Stomach (tissue), 9 donors: ENCODE results near the gene SERINC5. TPM values are rescaled to one million over a fixed set of nuclear protein-coding genes. Genes with fewer than 3 reads are reported as not detected.
"Not testable (repeated sequence)": the region's sequence is repeated elsewhere in the genome, so short reads cannot be mapped to it uniquely, and the experiment has no call there.

ENCODE experiments used
- DNase-seq, 2 donors: peaks; one replicate each; pipeline versions ENCODE4 v3.0.0 to v3.0.0-alpha.2; 2013 to 2019
- H3K27ac ChIP-seq, 5 donors: fragments of 200-600 bp in 4 of 5; sonication (generic) in 4 of 5; one replicate each; pipeline ENCODE4 v1.5.1; 2013 to 2019; ENCODE audit warnings: mild to moderate bottlenecking in 1 of 5, moderate library complexity in 1 of 5
- H3K27me3 ChIP-seq, 3 donors: fragments of 200-600 bp; sonication (generic); one replicate each; pipeline ENCODE4 v1.5.1; 2017 to 2019; ENCODE audit warnings: mixed run types in 1 of 3
- H3K36me3 ChIP-seq, 4 donors: fragments of 200-600 bp; sonication (generic); 1 replicate in 3 of 4; 2 replicates in 1 of 4; pipeline ENCODE4 v1.5.1; 2016 to 2019
- H3K4me1 ChIP-seq, 4 donors: fragments of 200-600 bp; sonication (generic); one replicate each; pipeline ENCODE4 v1.5.1; 2016 to 2019
- H3K4me3 ChIP-seq, 4 donors: fragments of 200-600 bp; sonication (generic) in 3 of 4; one replicate each; pipeline ENCODE4 v1.5.1; 2016 to 2019; ENCODE audit warnings: mild to moderate bottlenecking in 1 of 4
- H3K9me3 ChIP-seq, 4 donors: fragments of 200-600 bp; sonication (generic); one replicate each; pipeline ENCODE4 v1.5.1; 2016 to 2019
- CTCF ChIP-seq, 7 experiments: fragments of 450-650 bp in 4 of 7; fragments of 200-600 bp in 3 of 7; sonication (generic) in 3 of 7; IDR thresholded peaks; one replicate each; pipeline ENCODE4 v1.5.1; 2016 to 2019; ENCODE audit warnings: antibody characterized with exemption in 7 of 7, control low read depth in 2 of 7, mild to moderate bottlenecking in 1 of 7
- EP300 ChIP-seq: sonication (generic); formaldehyde crosslinking; IDR thresholded peaks from one replicate; pipeline ENCODE4 v1.6.1; 2017; ENCODE audit warnings: antibody characterized with exemption
- POLR2A ChIP-seq, 4 donors: fragments of 450-650 bp; IDR thresholded peaks; one replicate each; pipeline ENCODE4 v1.6.1; 2016; ENCODE audit warnings: antibody characterized with exemption in 4 of 4, control low read depth in 2 of 4, mild to moderate bottlenecking in 1 of 4, moderate library complexity in 1 of 4
- POLR2AphosphoS5 ChIP-seq, 3 donors: sonication (generic); formaldehyde crosslinking; IDR thresholded peaks; one replicate each; pipeline ENCODE4 v1.6.1; 2016; ENCODE audit warnings: antibody characterized with exemption in 3 of 3
- WGBS, 5 donors: extraction: QIAGEN DNeasy Blood & Tissue Kit in 3 of 5; methylation state at CpG; one replicate each; pipeline versions ENCODE4 v1.1.5 to v1.1.7; 2013 to 2018; 5-methylcytosine and 5-hydroxymethylcytosine counted together
- intact Hi-C: fragments of 100-400 bp; cut with DNase I; formaldehyde crosslinking; loops from one replicate; pipeline ENCODE4 v1.15.1; 2023; ENCODE audit warnings: low total_unique reads
- polyA plus RNA-seq, 3 donors: library from polyadenylated mRNA; stranded (reverse); fragments of 200-250 nt; gene quantifications; one replicate each; pipeline ENCODE4 v1.2.3, GENCODE V29; 2013
- total RNA-seq, 5 donors: library from RNA; depleted of rRNA; stranded (reverse); fragments of >200 nt; gene quantifications; one replicate each; pipeline versions ENCODE4 v1.1.0 to v1.2.3, GENCODE V29; 2014 to 2016
- donor health status: healthy with polysubstance abuse.
- donor health status: Bipolar disorder and iron deficiency.
- donor health status: healthy.

SERINC5 gene
- total and polyA plus RNA-seq, 8 donors = 2.4 to 71.4 (median 18.7) TPM

GRCh38 chr5:80114860-80115259 is 141.0 kb downstream of the SERINC5 start:
- Histone ChIP-seq H3K4me3 (no peak overlapping the region), H3K27me3 (no peaks in the 10 kb centered on the region), H3K9me3 (no peaks in the 10 kb centered on the region), H3K27ac (no peak overlapping the region), H3K4me1 (peaks cover 0 to 17% (median 2%) of the 10 kb centered on the region in 4 donors), H3K36me3 (no peaks in the 10 kb centered on the region)
- WGBS, 5 donors = 54 to 67% (median 56%) methylated on average over 3 of the region's 3 CpGs
- intact Hi-C loops = no loop called here
- TF ChIP-seq POLR2AphosphoS5 (IDR thresholded peaks at IDR 0.05) (no peak), POLR2A (IDR thresholded peaks at IDR 0.05) (no peak), CTCF (IDR thresholded peaks at IDR 0.05) (no peak), EP300 (no peak)
- DNase-seq = peak in 1 of 2 donors; percentile 46

GRCh38 chr5:80111376-80111990 is 144.4 kb downstream of the SERINC5 start:
- H3K27ac ChIP-seq, H3K4me3 ChIP-seq, H3K9me3 ChIP-seq, H3K36me3 ChIP-seq, DNase-seq, H3K27me3 ChIP-seq, intact Hi-C loops: not testable (repeated sequence)
- 40 to 56% (median 42%) methylated on average over 5 of the region's 5 CpGs for WGBS, 5 donors
- H3K4me1 ChIP-seq = peaks cover 0 to 27% (median 4%) of the 10 kb centered on the region in 4 donors

- peak in 1 of 2 donors; percentile 83 for DNase-seq
- H3K4me3 ChIP-seq = no peak overlapping the region
- WGBS, 5 donors = 46 to 65% (median 57%) methylated on average over 8 to 9 of the region's 9 CpGs
Measured at GRCh38 chr5:80109646-80110478, 146.0 kb downstream of the SERINC5 start.

GRCh38 chr5:80106916-80107315 is 148.9 kb downstream of the SERINC5 start:
- Histone ChIP-seq H3K36me3 (no peaks in the 10 kb centered on the region), H3K9me3 (no peaks in the 10 kb centered on the region), H3K4me3 (no peak overlapping the region), H3K27me3 (no peaks in the 10 kb centered on the region), H3K4me1 (peaks cover 0 to 27% (median 4%) of the 10 kb centered on the region in 4 donors), H3K27ac (no peak overlapping the region)
- no peak for DNase-seq
- intact Hi-C loops = loop anchor here (10.0 kb wide), 1 partner anchor 168 kb away; no protein-coding TSS in a partner anchor
- no peak for TF ChIP-seq CTCF (IDR thresholded peaks at IDR 0.05)
- no peak for TF ChIP-seq POLR2AphosphoS5 (IDR thresholded peaks at IDR 0.05)
- TF ChIP-seq EP300 = no peak
- TF ChIP-seq POLR2A (IDR thresholded peaks at IDR 0.05) = no peak
- WGBS, 5 donors = 71 to 84% (median 75%) methylated on average over 5 of the region's 5 CpGs

More at GRCh38 chr5:80109646-80110478, 146.0 kb downstream of the SERINC5 start:
- Histone ChIP-seq H3K9me3 (no peaks in the 10 kb centered on the region), H3K36me3 (no peaks in the 10 kb centered on the region), H3K27ac (peak overlapping the region in 2 of 5 donors; percentile 22 to 68), H3K4me1 (peaks cover 0 to 27% (median 4%) of the 10 kb centered on the region in 4 donors), H3K27me3 (no peaks in the 10 kb centered on the region)
- intact Hi-C loops = loop anchor here (10.0 kb wide), 1 partner anchor 165 kb away; no protein-coding TSS in a partner anchor
- no peak for TF ChIP-seq CTCF (IDR thresholded peaks at IDR 0.05)
- TF ChIP-seq POLR2AphosphoS5 (IDR thresholded peaks at IDR 0.05) = peak in 2 of 3 donors; percentile 36 to 45
- TF ChIP-seq POLR2A (IDR thresholded peaks at IDR 0.05) = no peak
- no peak for TF ChIP-seq EP300
